Liver (tissue), 9 donors: ENCODE data around the gene SLC8A3. TPM values are rescaled to one million over a fixed set of nuclear protein-coding genes. Genes with fewer than 3 reads are reported as not detected.

Experiments
- DNase-seq: peaks from one replicate; pipeline ENCODE4 v3.0.0-alpha.2; 2017; ENCODE audit warnings: low spot score
- H3K27ac ChIP-seq, 2 donors: one replicate each; pipeline ENCODE4 v1.7.0; 2013; ENCODE audit warnings: inconsistent platforms in 2 of 2, low read length in 2 of 2, control low read depth in 1 of 2, low read depth in 1 of 2, mild to moderate bottlenecking in 1 of 2
- H3K27me3 ChIP-seq, 4 donors: one replicate each; pipeline versions ENCODE4 v1.6.1 to v1.7.0; 2013; ENCODE audit warnings: low read length in 3 of 4, inconsistent platforms in 1 of 4, mild to moderate bottlenecking in 1 of 4, moderate library complexity in 1 of 4; ENCODE audit not compliant: control insufficient read depth in 4 of 4, insufficient read depth in 4 of 4
- H3K36me3 ChIP-seq, 4 donors: one replicate each; pipeline versions ENCODE4 v1.6.1 to v1.7.0; 2013; ENCODE audit warnings: low read length in 3 of 4, mild to moderate bottlenecking in 3 of 4, low read depth in 1 of 4, moderate library complexity in 1 of 4; ENCODE audit not compliant: control insufficient read depth in 4 of 4, insufficient read depth in 3 of 4
- H3K4me1 ChIP-seq, 4 donors: one replicate each; pipeline versions ENCODE4 v1.6.1 to v1.7.0; 2013; ENCODE audit warnings: low read length in 3 of 4, mild to moderate bottlenecking in 3 of 4, moderate library complexity in 1 of 4; ENCODE audit not compliant: control insufficient read depth in 4 of 4, insufficient read depth in 4 of 4
- H3K4me3 ChIP-seq, 3 donors: one replicate each; pipeline versions ENCODE4 v1.6.1 to v1.7.0; 2013; ENCODE audit warnings: low read length in 3 of 3, control low read depth in 1 of 3, low read depth in 1 of 3, mild to moderate bottlenecking in 1 of 3
- H3K9ac ChIP-seq, 2 donors: one replicate each; pipeline ENCODE4 v1.7.0; 2013; ENCODE audit warnings: low read length in 2 of 2, mild to moderate bottlenecking in 2 of 2, moderate library complexity in 2 of 2, control low read depth in 1 of 2, low read depth in 1 of 2
- H3K9me3 ChIP-seq, 4 donors: one replicate each; pipeline versions ENCODE4 v1.6.1 to v1.7.0; 2013; ENCODE audit warnings: low read length in 3 of 4; ENCODE audit not compliant: control insufficient read depth in 4 of 4
- FOXA2 ChIP-seq: IDR thresholded peaks from 2 replicates; pipeline ENCODE4 v1.6.1; 2016; ENCODE audit warnings: antibody characterized with exemption
- HNF4A ChIP-seq, 2 donors: conservative IDR thresholded peaks; 2 replicates each; pipeline ENCODE4 v1.6.1; 2016; ENCODE audit warnings: antibody characterized with exemption in 2 of 2, mild to moderate bottlenecking in 2 of 2
- JUND ChIP-seq, 2 donors: IDR thresholded peaks; 2 replicates each; pipeline ENCODE4 v1.6.1; 2016; ENCODE audit warnings: antibody characterized with exemption in 2 of 2
- NR2F2 ChIP-seq: IDR thresholded peaks from 2 replicates; pipeline ENCODE4 v1.6.1; 2016; ENCODE audit warnings: antibody characterized with exemption
- RXRA ChIP-seq, 2 donors: IDR thresholded peaks; 2 replicates each; pipeline ENCODE4 v1.6.1; 2017 to 2018; ENCODE audit warnings: antibody characterized with exemption in 2 of 2, mild to moderate bottlenecking in 1 of 2
- YY1 ChIP-seq: IDR thresholded peaks from 2 replicates; pipeline ENCODE4 v1.6.1; 2016; ENCODE audit warnings: antibody characterized with exemption, mild to moderate bottlenecking
- WGBS: extraction: QIAGEN DNeasy Blood & Tissue Kit; methylation state at CpG from one replicate; pipeline ENCODE4 v1.1.7; 2013; 5-methylcytosine and 5-hydroxymethylcytosine counted together
- polyA plus RNA-seq, 2 donors: library from polyadenylated mRNA; stranded (reverse) in 1 of 2; unstranded in 1 of 2; fragments of 200-250 nt in 1 of 2; fragments of >200 nt in 1 of 2; fragmentation: Nextera tagmentation in 1 of 2; extraction: Ambion mirVana in 1 of 2; gene quantifications; one replicate each; pipeline versions ENCODE4 v1.2.1 to v1.2.3, GENCODE V29; 2013 to 2015
- total RNA-seq, 2 donors: library from RNA; depleted of rRNA; stranded (reverse); fragments of >200 nt; gene quantifications; one replicate each; pipeline ENCODE4 v1.2.3, GENCODE V29; 2014
- TF ChIP-seq, protein P1 (sequence below): IDR thresholded peaks from 2 replicates; pipeline ENCODE4 v1.6.1; 2016; ENCODE audit warnings: antibody characterized with exemption
- TF ChIP-seq, protein P2 (sequence below): fragments of 150-350 bp; IDR thresholded peaks from 2 replicates; pipeline ENCODE4 v1.5.1; 2017; ENCODE audit warnings: improper control_type of control experiment, low read depth, low read length; ENCODE audit not compliant: missing input control
- TF ChIP-seq, protein P3 (sequence below): IDR thresholded peaks from 2 replicates; pipeline ENCODE4 v1.6.1; 2016; ENCODE audit warnings: antibody characterized with exemption, mild to moderate bottlenecking
- TF ChIP-seq, protein P4 (sequence below): IDR thresholded peaks from 2 replicates; pipeline ENCODE4 v1.6.1; 2016; ENCODE audit warnings: antibody characterized with exemption
- donor health status: healthy.
- donor health status: healthy.
- donor health status: healthy.
- donor health status: healthy.
- donor health status: healthy.

The SLC8A3 gene
- total and polyA plus RNA-seq, 4 donors = 0.05 to 0.56 (median 0.10) TPM; not detected in 1

- no peak overlapping the region for H3K27ac ChIP-seq
- no peak for DNase-seq
- TF ChIP-seq HNF4A (conservative IDR thresholded peaks at IDR 0.05) (no peak), NR2F2 (no peak), YY1 (no peak), JUND (IDR thresholded peaks at IDR 0.05) (no peak), FOXA2 (no peak), RXRA (IDR thresholded peaks at IDR 0.05) (no peak)
- TF ChIP-seq, protein P1, sequence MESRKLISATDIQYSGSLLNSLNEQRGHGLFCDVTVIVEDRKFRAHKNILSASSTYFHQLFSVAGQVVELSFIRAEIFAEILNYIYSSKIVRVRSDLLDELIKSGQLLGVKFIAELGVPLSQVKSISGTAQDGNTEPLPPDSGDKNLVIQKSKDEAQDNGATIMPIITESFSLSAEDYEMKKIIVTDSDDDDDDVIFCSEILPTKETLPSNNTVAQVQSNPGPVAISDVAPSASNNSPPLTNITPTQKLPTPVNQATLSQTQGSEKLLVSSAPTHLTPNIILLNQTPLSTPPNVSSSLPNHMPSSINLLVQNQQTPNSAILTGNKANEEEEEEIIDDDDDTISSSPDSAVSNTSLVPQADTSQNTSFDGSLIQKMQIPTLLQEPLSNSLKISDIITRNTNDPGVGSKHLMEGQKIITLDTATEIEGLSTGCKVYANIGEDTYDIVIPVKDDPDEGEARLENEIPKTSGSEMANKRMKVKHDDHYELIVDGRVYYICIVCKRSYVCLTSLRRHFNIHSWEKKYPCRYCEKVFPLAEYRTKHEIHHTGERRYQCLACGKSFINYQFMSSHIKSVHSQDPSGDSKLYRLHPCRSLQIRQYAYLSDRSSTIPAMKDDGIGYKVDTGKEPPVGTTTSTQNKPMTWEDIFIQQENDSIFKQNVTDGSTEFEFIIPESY = no peak
- TF ChIP-seq, protein P2, sequence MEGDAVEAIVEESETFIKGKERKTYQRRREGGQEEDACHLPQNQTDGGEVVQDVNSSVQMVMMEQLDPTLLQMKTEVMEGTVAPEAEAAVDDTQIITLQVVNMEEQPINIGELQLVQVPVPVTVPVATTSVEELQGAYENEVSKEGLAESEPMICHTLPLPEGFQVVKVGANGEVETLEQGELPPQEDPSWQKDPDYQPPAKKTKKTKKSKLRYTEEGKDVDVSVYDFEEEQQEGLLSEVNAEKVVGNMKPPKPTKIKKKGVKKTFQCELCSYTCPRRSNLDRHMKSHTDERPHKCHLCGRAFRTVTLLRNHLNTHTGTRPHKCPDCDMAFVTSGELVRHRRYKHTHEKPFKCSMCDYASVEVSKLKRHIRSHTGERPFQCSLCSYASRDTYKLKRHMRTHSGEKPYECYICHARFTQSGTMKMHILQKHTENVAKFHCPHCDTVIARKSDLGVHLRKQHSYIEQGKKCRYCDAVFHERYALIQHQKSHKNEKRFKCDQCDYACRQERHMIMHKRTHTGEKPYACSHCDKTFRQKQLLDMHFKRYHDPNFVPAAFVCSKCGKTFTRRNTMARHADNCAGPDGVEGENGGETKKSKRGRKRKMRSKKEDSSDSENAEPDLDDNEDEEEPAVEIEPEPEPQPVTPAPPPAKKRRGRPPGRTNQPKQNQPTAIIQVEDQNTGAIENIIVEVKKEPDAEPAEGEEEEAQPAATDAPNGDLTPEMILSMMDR = no peak
- TF ChIP-seq, protein P3, sequence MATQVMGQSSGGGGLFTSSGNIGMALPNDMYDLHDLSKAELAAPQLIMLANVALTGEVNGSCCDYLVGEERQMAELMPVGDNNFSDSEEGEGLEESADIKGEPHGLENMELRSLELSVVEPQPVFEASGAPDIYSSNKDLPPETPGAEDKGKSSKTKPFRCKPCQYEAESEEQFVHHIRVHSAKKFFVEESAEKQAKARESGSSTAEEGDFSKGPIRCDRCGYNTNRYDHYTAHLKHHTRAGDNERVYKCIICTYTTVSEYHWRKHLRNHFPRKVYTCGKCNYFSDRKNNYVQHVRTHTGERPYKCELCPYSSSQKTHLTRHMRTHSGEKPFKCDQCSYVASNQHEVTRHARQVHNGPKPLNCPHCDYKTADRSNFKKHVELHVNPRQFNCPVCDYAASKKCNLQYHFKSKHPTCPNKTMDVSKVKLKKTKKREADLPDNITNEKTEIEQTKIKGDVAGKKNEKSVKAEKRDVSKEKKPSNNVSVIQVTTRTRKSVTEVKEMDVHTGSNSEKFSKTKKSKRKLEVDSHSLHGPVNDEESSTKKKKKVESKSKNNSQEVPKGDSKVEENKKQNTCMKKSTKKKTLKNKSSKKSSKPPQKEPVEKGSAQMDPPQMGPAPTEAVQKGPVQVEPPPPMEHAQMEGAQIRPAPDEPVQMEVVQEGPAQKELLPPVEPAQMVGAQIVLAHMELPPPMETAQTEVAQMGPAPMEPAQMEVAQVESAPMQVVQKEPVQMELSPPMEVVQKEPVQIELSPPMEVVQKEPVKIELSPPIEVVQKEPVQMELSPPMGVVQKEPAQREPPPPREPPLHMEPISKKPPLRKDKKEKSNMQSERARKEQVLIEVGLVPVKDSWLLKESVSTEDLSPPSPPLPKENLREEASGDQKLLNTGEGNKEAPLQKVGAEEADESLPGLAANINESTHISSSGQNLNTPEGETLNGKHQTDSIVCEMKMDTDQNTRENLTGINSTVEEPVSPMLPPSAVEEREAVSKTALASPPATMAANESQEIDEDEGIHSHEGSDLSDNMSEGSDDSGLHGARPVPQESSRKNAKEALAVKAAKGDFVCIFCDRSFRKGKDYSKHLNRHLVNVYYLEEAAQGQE = no peak
- TF ChIP-seq, protein P4, sequence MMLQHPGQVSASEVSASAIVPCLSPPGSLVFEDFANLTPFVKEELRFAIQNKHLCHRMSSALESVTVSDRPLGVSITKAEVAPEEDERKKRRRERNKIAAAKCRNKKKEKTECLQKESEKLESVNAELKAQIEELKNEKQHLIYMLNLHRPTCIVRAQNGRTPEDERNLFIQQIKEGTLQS = no peak
- H3K27me3 ChIP-seq = no peaks in the 10 kb centered on the region
- no peak overlapping the region for H3K9ac ChIP-seq
- no peaks in the 10 kb centered on the region for H3K9me3 ChIP-seq
- H3K4me3 ChIP-seq = no peak overlapping the region
- peaks cover 0 to 13% (median 4%) of the 10 kb centered on the region in 4 donors for H3K4me1 ChIP-seq
- WGBS = 82% methylated on average over 2 of the region's 2 CpGs
- H3K36me3 ChIP-seq = no peaks in the 10 kb centered on the region
These were observed 127.6 kb downstream of the SLC8A3 start for GRCh38 chr14:70061108-70061507.

DNA sequence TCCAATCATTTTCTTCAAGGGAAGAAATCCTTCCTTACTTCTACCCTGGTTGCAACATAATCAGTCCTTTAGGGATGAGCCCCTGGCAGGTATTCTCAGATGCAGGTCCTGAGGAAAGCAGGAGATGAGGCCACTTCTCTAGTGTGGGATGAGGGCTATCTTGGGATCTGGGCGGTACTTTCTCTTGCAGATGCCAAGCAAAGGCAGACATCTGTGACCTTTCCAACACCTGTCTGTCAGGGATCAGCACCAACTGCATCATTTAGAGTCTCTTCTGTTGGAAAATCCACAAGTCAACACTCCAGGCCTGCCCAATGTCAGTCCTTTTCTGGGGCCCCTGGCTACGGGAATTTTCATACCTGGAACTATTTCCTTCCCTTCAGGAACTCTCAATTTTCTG, 129.2 kb downstream of the SLC8A3 start:
- Histone ChIP-seq H3K9ac (no peak overlapping the region), H3K4me3 (no peak overlapping the region), H3K27ac (no peak overlapping the region), H3K36me3 (no peaks in the 10 kb centered on the region), H3K27me3 (no peaks in the 10 kb centered on the region), H3K9me3 (no peaks in the 10 kb centered on the region), H3K4me1 (peaks cover 0 to 13% (median 4%) of the 10 kb centered on the region in 4 donors)
- WGBS = 89% methylated on average over 2 of the region's 2 CpGs
- TF ChIP-seq YY1 (no peak), NR2F2 (no peak)
- TF ChIP-seq, protein P1 = no peak
- DNase-seq = no peak
